ENCODE measurements around the gene PCDHB13. TPM values are rescaled to one million over a fixed set of nuclear protein-coding genes. Genes with fewer than 3 reads are reported as not detected.

PCDHB13 gene
- total and polyA plus RNA-seq, 2 of the 4 experiments (the other 2 are of a cell fraction), result 0.18 to 0.26 TPM

DNA sequence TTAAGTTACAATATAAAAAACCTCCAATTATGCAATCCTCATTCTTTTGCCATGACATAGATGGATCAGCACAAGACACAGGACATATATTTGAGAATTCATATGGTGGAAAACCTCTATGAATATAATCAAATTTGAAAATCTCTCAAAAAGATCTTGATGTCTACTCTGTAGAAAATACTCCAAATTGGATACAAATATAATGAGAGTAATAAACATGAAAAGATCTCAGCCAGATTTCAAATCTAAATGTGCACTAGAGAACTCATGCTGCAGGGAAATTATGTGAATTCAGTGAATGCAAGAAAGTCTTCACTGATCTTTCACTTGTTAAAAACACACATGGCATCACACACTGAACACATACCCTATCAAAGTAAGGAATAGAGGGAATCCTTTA is 45.2 kb downstream of the PCDHB13 start:
- no peaks in the 10 kb centered on the region for H3K36me3 ChIP-seq (ENCODE audit: control insufficient read depth, insufficient read depth, low read length)
- no peaks in the 10 kb centered on the region for H4K20me1 ChIP-seq (ENCODE audit: insufficient read depth, low read length)
- intact Hi-C loops (cut with micrococcal nuclease), result no loop called here
- no peak overlapping the region for H2AK5ac ChIP-seq (ENCODE audit: low read depth, low read length)
- no peak overlapping the region for H3K18ac ChIP-seq (ENCODE audit: low read depth, low read length)
- no peak overlapping the region for H2BK20ac ChIP-seq (ENCODE audit: low read depth, low read length)
- ATAC-seq (ENCODE audit: low read depth) (no peak), DNase-seq (no peak)
- BruUV-seq (replicated peaks), result no TSS peak
- peaks cover 40% of the 10 kb centered on the region for H3K9me3 ChIP-seq (ENCODE audit: control insufficient read depth, insufficient read depth, low read length)
- H3K14ac ChIP-seq (replicated peaks; ENCODE audit: low read depth, low read length), result no peak overlapping the region
- no peak overlapping the region for H2BK5ac ChIP-seq (ENCODE audit: low read depth, low read length, poor library complexity, severe bottlenecking)
- H3K4ac ChIP-seq (ENCODE audit: low read depth, low read length), result no peak overlapping the region
- no peak overlapping the region for H3K4me2 ChIP-seq (ENCODE audit: low read depth, low read length)
- no peak overlapping the region for H3K4me3 ChIP-seq (ENCODE audit: insufficient read depth, low read depth, low read length)
- H4K91ac ChIP-seq (ENCODE audit: insufficient read depth, low read depth, low read length), result no peak overlapping the region
- H4K8ac ChIP-seq (ENCODE audit: low read depth in 2 of 2, low read length in 2 of 2), result no peak overlapping the region
- no peak overlapping the region for H3K9ac ChIP-seq (ENCODE audit: low read depth, low read length)
- H2AK9ac ChIP-seq (replicated peaks; ENCODE audit: low read depth, low read length, poor library complexity), result no peak overlapping the region
- H2AFZ ChIP-seq (replicated peaks; ENCODE audit: low read length, poor library complexity), result no peak overlapping the region
- no peak overlapping the region for H2BK15ac ChIP-seq (ENCODE audit: low read depth, low read length)
- H3K9me1 ChIP-seq (ENCODE audit: insufficient read depth, low read length), result no peaks in the 10 kb centered on the region
- TF ChIP-seq RAD21 (IDR thresholded peaks at IDR 0.05; ENCODE audit: low read length) (no peak), MXI1 (IDR thresholded peaks at IDR 0.05; ENCODE audit: borderline replicate concordance, low read depth, low read length) (no peak), BHLHE40 (IDR thresholded peaks at IDR 0.05; ENCODE audit: low read depth, low read length) (no peak), SMC3 (IDR thresholded peaks at IDR 0.05; ENCODE audit: low read depth, low read length) (no peak), FOS (IDR thresholded peaks at IDR 0.05; ENCODE audit: low read depth, low read length) (no peak), CHD1 (IDR thresholded peaks at IDR 0.05; ENCODE audit: low read depth, low read length) (no peak), MAFK (IDR thresholded peaks at IDR 0.05; ENCODE audit: low read depth, low read length) (no peak), CEBPB (IDR thresholded peaks at IDR 0.05; ENCODE audit: low read depth, low read length) (no peak)
- TF ChIP-seq, protein P1, sequence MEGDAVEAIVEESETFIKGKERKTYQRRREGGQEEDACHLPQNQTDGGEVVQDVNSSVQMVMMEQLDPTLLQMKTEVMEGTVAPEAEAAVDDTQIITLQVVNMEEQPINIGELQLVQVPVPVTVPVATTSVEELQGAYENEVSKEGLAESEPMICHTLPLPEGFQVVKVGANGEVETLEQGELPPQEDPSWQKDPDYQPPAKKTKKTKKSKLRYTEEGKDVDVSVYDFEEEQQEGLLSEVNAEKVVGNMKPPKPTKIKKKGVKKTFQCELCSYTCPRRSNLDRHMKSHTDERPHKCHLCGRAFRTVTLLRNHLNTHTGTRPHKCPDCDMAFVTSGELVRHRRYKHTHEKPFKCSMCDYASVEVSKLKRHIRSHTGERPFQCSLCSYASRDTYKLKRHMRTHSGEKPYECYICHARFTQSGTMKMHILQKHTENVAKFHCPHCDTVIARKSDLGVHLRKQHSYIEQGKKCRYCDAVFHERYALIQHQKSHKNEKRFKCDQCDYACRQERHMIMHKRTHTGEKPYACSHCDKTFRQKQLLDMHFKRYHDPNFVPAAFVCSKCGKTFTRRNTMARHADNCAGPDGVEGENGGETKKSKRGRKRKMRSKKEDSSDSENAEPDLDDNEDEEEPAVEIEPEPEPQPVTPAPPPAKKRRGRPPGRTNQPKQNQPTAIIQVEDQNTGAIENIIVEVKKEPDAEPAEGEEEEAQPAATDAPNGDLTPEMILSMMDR (conservative IDR thresholded peaks at IDR 0.05; ENCODE audit: low read depth, low read length), result no peak
- TF ChIP-seq, protein P2, sequence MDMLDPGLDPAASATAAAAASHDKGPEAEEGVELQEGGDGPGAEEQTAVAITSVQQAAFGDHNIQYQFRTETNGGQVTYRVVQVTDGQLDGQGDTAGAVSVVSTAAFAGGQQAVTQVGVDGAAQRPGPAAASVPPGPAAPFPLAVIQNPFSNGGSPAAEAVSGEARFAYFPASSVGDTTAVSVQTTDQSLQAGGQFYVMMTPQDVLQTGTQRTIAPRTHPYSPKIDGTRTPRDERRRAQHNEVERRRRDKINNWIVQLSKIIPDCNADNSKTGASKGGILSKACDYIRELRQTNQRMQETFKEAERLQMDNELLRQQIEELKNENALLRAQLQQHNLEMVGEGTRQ (IDR thresholded peaks at IDR 0.05; ENCODE audit: low read depth, low read length), result no peak
- in situ Hi-C loops (cut with MboI; ENCODE audit: low sequenced_read_pairs), result no loop called here
- H3K79me1 ChIP-seq (ENCODE audit: low read depth in 1 of 2, low read length in 2 of 2), result no peaks in the 10 kb centered on the region
- H3K23ac ChIP-seq (ENCODE audit: low read depth, low read length), result no peak overlapping the region
- H3K27me3 ChIP-seq (ENCODE audit: control insufficient read depth, insufficient read depth, low read length), result no peaks in the 10 kb centered on the region
- H4K5ac ChIP-seq (ENCODE audit: low read depth, low read length), result no peak overlapping the region
- no peaks in the 10 kb centered on the region for H3K4me1 ChIP-seq (ENCODE audit: control insufficient read depth, insufficient read depth, low read length)
- H3K27ac ChIP-seq (ENCODE audit: insufficient read depth, low read length), result no peak overlapping the region
- H2BK120ac ChIP-seq (ENCODE audit: low read depth, low read length), result no peak overlapping the region
- CTCF ChIA-PET, result no interaction called here
- no peak overlapping the region for H3K56ac ChIP-seq (ENCODE audit: extremely low read depth, insufficient read depth, low read length)
- POLR2A ChIA-PET (ENCODE audit: unreplicated experiment), result no interaction called here
- dilution Hi-C loops (cut with HindIII; ENCODE audit: low sequenced_read_pairs, unreplicated experiment), result no loop called here
